PC-3 (cell line): ENCODE data around the gene DYNC1I1. TPM values are rescaled to one million over a fixed set of nuclear protein-coding genes. Genes with fewer than 3 reads are reported as not detected.

ENCODE experiments used
- ATAC-seq: fragments of 200-7000 bp; cut with Tn5 transposase; 2 replicates; pipeline ENCODE4 v1.9.1; 2020; ENCODE audit warnings: mild to moderate bottlenecking, moderate library complexity
- BruUV-seq: library from RNA; stranded (reverse); fragments of 400-500 nt; replicated peaks from 2 replicates; lab custom pipeline; 2021; lab: Mats Ljungman, UMichigan
- CTCF ChIA-PET: fragments of 300-600 bp; sonication (Branson Sonifier 250); formaldehyde crosslinking; loops from one replicate; lab custom pipeline; 2022; ENCODE audit warnings: antibody characterized with exemption; lab: Charles Lee
- POLR2A ChIA-PET: fragments of 300-600 bp; sonication (Branson Sonifier 250); formaldehyde crosslinking; loops from one replicate; lab custom pipeline; 2022; ENCODE audit warnings: antibody characterized with exemption; ENCODE audit not compliant: unreplicated experiment; lab: Charles Lee
- DNase-seq: peaks from one replicate; pipeline ENCODE4 v3.0.0-alpha.2; 2015
- H2AFZ ChIP-seq: fragments of 300-600 bp; sonication (generic); 2 replicates; pipeline ENCODE4 v1.6.0; 2016; ENCODE audit warnings: antibody characterized with exemption, low read length
- H3F3A ChIP-seq: fragments of 300-600 bp; sonication (generic); one replicate; pipeline ENCODE4 v1.6.0; 2017; ENCODE audit warnings: antibody characterized with exemption, low read length, control low read depth, mild to moderate bottlenecking; ENCODE audit not compliant: unreplicated experiment
- H3K27ac ChIP-seq: fragments of 300-600 bp; sonication (generic); 2 replicates; pipeline ENCODE4 v1.5.1; 2016; ENCODE audit warnings: mild to moderate bottlenecking, low read length
- H3K27me3 ChIP-seq: fragments of 300-600 bp; sonication (generic); 2 replicates; pipeline ENCODE4 v1.6.1; 2016; ENCODE audit warnings: low read length, mixed read lengths
- H3K36me3 ChIP-seq: fragments of 300-600 bp; sonication (generic); 2 replicates; pipeline ENCODE4 v1.6.1; 2016; ENCODE audit warnings: low read depth, mixed run types, low read length, mixed read lengths
- H3K4me1 ChIP-seq: fragments of 300-600 bp; sonication (generic); 2 replicates; pipeline ENCODE4 v1.5.1; 2016; ENCODE audit warnings: low read length; ENCODE audit not compliant: insufficient read depth
- H3K4me2 ChIP-seq: fragments of 300-600 bp; sonication (generic); 2 replicates; pipeline ENCODE4 v1.6.0; 2016; ENCODE audit warnings: low read length
- H3K4me3 ChIP-seq: fragments of 300-600 bp; sonication (generic); 2 replicates; pipeline ENCODE4 v1.5.1; 2016; ENCODE audit warnings: mild to moderate bottlenecking, low read length, mixed read lengths
- H3K79me2 ChIP-seq: fragments of 300-600 bp; sonication (generic); 2 replicates; pipeline ENCODE4 v1.6.1; 2017; ENCODE audit warnings: low read length, mixed read lengths
- H3K9ac ChIP-seq: fragments of 300-600 bp; sonication (generic); 2 replicates; pipeline ENCODE4 v1.6.0; 2016; ENCODE audit warnings: mild to moderate bottlenecking, low read length
- H3K9me2 ChIP-seq: fragments of 300-600 bp; sonication (generic); replicated peaks from 2 replicates; pipeline ENCODE4 v1.6.1; 2016; ENCODE audit warnings: mixed run types, low read length, mixed read lengths
- H3K9me3 ChIP-seq: fragments of 300-600 bp; sonication (generic); 2 replicates; pipeline ENCODE4 v1.6.1; 2016; ENCODE audit warnings: low read length, mixed read lengths
- H4K20me1 ChIP-seq: fragments of 300-600 bp; sonication (generic); 2 replicates; pipeline ENCODE4 v1.6.1; 2016; ENCODE audit warnings: low read length, mixed read lengths
- CTCF ChIP-seq: fragments of 300-600 bp; sonication (generic); conservative IDR thresholded peaks from 2 replicates; pipeline ENCODE4 v1.5.1; 2017; ENCODE audit warnings: antibody characterized with exemption, low read depth, mild to moderate bottlenecking, low read length
- EZH2 ChIP-seq: fragments of 300-600 bp; sonication (generic); IDR thresholded peaks from one replicate; pipeline ENCODE4 v1.6.1; 2017; ENCODE audit warnings: antibody characterized with exemption, mild to moderate bottlenecking, low read length; ENCODE audit not compliant: unreplicated experiment
- EZH2phosphoT487 ChIP-seq: fragments of 300-600 bp; sonication (generic); IDR thresholded peaks from 2 replicates; pipeline ENCODE4 v1.6.1; 2018; ENCODE audit warnings: mild to moderate bottlenecking, antibody characterized with exemption, low read length, borderline replicate concordance
- intact Hi-C: fragments of 100-400 bp; cut with micrococcal nuclease; formaldehyde crosslinking; loops from 2 replicates; pipeline ENCODE4 v1.9.0; 2023
- total RNA-seq: library from RNA; depleted of rRNA; stranded (reverse); fragments of >200 nt; gene quantifications from 2 replicates; pipeline ENCODE4 v1.2.3, GENCODE V29; 2014

Gene DYNC1I1
- total RNA-seq, 1 experiment from 2014 or later: 2.4 TPM

GRCh38 chr7:95955748-95956147 lies 183.4 kb downstream of the DYNC1I1 start:
- Histone ChIP-seq H3K4me2 (no peak overlapping the region), H3K9me2 (no peaks in the 10 kb centered on the region), H3K27ac (no peak overlapping the region), H4K20me1 (no peaks in the 10 kb centered on the region), H2AFZ (no peak overlapping the region), H3K27me3 (no peaks in the 10 kb centered on the region), H3K9ac (no peak overlapping the region), H3K36me3 (no peaks in the 10 kb centered on the region), H3K9me3 (no peaks in the 10 kb centered on the region), H3F3A (no peaks in the 10 kb centered on the region), H3K79me2 (no peaks in the 10 kb centered on the region), H3K4me3 (no peak overlapping the region), H3K4me1 (peaks cover 9% of the 10 kb centered on the region; the same call in 1 of the 2 replicates)
- no peak for TF ChIP-seq EZH2
- no peak for TF ChIP-seq EZH2phosphoT487
- no peak for TF ChIP-seq CTCF
- POLR2A ChIA-PET: no interaction called here
- no TSS peak for BruUV-seq
- CTCF ChIA-PET: no interaction called here
- DNase-seq (no peak), ATAC-seq (no peak)
- intact Hi-C loops: no loop called here

GRCh38 chr7:95957510-95957909 lies 185.2 kb downstream of the DYNC1I1 start:
- no peaks in the 10 kb centered on the region for H3K27me3 ChIP-seq
- DNase-seq (no peak), ATAC-seq (no peak)
- H3K9ac ChIP-seq: no peak overlapping the region
- POLR2A ChIA-PET: no interaction called here
- H3K27ac ChIP-seq: no peak overlapping the region
- no peaks in the 10 kb centered on the region for H3K9me2 ChIP-seq
- no peak overlapping the region for H3K4me3 ChIP-seq
- no TSS peak for BruUV-seq
- no peaks in the 10 kb centered on the region for H3K36me3 ChIP-seq
- TF ChIP-seq CTCF (no peak), EZH2 (no peak), EZH2phosphoT487 (no peak)
- no peak overlapping the region for H3K4me2 ChIP-seq
- H3K9me3 ChIP-seq: no peaks in the 10 kb centered on the region
- H3F3A ChIP-seq: no peaks in the 10 kb centered on the region
- CTCF ChIA-PET: no interaction called here
- H4K20me1 ChIP-seq: no peaks in the 10 kb centered on the region
- no peaks in the 10 kb centered on the region for H3K79me2 ChIP-seq
- intact Hi-C loops: no loop called here
- peaks cover 9% of the 10 kb centered on the region; the same call in 1 of the 2 replicates for H3K4me1 ChIP-seq
- no peak overlapping the region for H2AFZ ChIP-seq

- ChIA-PET CTCF (no interaction called here), POLR2A (no interaction called here)
- Histone ChIP-seq H3K4me1 (no peaks in the 10 kb centered on the region), H3K36me3 (no peaks in the 10 kb centered on the region), H3K9me3 (no peaks in the 10 kb centered on the region), H3K9me2 (no peaks in the 10 kb centered on the region), H3K27ac (no peak overlapping the region), H3K4me3 (no peak overlapping the region), H3K9ac (no peak overlapping the region), H3K27me3 (no peaks in the 10 kb centered on the region), H2AFZ (no peak overlapping the region), H3K79me2 (no peaks in the 10 kb centered on the region), H4K20me1 (no peaks in the 10 kb centered on the region), H3F3A (no peaks in the 10 kb centered on the region), H3K4me2 (no peak overlapping the region)
- no TSS peak for BruUV-seq
- no peak for DNase-seq
- TF ChIP-seq CTCF: no peak
- TF ChIP-seq EZH2phosphoT487: no peak
- TF ChIP-seq EZH2: no peak
- ATAC-seq: no peak
- intact Hi-C loops: no loop called here
Observed at GRCh38 chr7:95960706-95961244, 188.4 kb downstream of the DYNC1I1 start.
